Measurements from ENCODE around the gene FARSA.

DNA sequence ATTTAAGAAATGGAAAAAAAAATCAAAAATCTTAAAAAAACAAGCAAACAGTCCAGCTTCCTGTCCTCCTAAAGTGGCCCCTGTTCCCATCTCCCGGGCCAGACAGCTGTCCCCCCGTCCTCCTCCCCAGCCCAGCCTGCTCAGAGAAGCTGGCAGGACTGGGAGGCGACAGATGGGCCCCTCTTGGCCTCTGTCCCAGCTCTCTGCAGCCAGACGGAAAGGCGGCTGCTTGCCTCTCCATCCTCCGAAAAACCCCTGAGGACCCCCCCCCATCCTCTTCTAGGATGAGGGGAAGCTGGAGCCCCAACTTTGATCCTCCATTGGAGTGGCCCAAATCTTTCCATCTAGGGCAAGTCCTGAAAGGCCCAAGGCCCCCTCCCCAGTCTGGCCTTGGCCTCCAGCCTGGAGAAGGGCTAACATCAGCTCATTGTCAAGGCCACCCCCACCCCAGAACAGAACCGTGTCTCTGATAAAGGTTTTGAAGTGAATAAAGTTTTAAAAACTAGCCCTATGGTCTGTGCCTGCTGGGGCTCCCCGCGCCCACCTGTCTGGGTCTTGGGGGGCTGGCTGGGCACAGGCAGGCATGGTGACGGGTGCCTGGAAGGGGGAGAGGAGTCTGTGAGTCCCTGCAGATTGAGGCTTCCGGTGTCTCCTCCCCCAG, 19.8 kb upstream of the FARSA start:
- TF ChIP-seq, protein P1, sequence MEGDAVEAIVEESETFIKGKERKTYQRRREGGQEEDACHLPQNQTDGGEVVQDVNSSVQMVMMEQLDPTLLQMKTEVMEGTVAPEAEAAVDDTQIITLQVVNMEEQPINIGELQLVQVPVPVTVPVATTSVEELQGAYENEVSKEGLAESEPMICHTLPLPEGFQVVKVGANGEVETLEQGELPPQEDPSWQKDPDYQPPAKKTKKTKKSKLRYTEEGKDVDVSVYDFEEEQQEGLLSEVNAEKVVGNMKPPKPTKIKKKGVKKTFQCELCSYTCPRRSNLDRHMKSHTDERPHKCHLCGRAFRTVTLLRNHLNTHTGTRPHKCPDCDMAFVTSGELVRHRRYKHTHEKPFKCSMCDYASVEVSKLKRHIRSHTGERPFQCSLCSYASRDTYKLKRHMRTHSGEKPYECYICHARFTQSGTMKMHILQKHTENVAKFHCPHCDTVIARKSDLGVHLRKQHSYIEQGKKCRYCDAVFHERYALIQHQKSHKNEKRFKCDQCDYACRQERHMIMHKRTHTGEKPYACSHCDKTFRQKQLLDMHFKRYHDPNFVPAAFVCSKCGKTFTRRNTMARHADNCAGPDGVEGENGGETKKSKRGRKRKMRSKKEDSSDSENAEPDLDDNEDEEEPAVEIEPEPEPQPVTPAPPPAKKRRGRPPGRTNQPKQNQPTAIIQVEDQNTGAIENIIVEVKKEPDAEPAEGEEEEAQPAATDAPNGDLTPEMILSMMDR (IDR thresholded peaks at IDR 0.05): no peak
- no peak for TF ChIP-seq POLR2A (IDR thresholded peaks at IDR 0.05)
